NOMO-1 (cell line): ENCODE data around the gene ACAP3.
A peak's percentile ranks its signal among the peaks of the same experiment; 100 is the strongest.

Experiments used
- DNase-seq, 2 experiments: peaks; one replicate each; lab custom pipeline; 2025; ENCODE audit not compliant: unreplicated experiment in 2 of 2; lab: John Stamatoyannopoulos, UW

ACAP3 gene

DNA sequence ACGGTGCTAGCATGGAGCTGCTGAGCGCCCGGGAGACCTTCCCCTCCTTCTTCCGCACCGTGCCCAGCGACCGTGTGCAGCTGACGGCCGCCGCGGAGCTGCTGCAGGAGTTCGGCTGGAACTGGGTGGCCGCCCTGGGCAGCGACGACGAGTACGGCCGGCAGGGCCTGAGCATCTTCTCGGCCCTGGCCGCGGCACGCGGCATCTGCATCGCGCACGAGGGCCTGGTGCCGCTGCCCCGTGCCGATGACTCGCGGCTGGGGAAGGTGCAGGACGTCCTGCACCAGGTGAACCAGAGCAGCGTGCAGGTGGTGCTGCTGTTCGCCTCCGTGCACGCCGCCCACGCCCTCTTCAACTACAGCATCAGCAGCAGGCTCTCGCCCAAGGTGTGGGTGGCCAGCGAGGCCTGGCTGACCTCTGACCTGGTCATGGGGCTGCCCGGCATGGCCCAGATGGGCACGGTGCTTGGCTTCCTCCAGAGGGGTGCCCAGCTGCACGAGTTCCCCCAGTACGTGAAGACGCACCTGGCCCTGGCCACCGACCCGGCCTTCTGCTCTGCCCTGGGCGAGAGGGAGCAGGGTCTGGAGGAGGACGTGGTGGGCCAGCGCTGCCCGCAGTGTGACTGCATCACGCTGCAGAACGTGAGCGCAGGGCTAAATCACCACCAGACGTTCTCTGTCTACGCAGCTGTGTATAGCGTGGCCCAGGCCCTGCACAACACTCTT, 24.5 kb upstream of the ACAP3 start:
- DNase-seq, result no peak

DNA sequence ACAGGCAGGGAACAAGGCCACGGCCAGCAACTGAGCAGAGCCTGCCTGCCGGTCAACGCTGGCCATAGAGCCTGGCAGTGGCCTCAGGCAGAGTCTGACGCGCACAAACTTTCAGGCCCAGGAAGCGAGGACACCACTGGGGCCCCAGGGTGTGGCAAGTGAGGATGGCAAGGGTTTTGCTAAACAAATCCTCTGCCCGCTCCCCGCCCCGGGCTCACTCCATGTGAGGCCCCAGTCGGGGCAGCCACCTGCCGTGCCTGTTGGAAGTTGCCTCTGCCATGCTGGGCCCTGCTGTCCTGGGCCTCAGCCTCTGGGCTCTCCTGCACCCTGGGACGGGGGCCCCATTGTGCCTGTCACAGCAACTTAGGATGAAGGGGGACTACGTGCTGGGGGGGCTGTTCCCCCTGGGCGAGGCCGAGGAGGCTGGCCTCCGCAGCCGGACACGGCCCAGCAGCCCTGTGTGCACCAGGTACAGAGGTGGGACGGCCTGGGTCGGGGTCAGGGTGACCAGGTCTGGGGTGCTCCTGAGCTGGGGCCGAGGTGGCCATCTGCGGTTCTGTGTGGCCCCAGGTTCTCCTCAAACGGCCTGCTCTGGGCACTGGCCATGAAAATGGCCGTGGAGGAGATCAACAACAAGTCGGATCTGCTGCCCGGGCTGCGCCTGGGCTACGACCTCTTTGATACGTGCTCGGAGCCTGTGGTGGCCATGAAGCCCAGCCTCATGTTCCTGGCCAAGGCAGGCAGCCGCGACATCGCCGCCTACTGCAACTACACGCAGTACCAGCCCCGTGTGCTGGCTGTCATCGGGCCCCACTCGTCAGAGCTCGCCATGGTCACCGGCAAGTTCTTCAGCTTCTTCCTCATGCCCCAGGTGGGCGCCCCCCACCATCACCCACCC, 23.6 kb upstream of the ACAP3 start, which contains the start of gene TAS1R3:
TSS of gene TAS1R3 (plus strand) at position 213 of the 898 bp plus-strand sequence. CDS start at position 279, 66 bp downstream.
- no peak for DNase-seq

DNA sequence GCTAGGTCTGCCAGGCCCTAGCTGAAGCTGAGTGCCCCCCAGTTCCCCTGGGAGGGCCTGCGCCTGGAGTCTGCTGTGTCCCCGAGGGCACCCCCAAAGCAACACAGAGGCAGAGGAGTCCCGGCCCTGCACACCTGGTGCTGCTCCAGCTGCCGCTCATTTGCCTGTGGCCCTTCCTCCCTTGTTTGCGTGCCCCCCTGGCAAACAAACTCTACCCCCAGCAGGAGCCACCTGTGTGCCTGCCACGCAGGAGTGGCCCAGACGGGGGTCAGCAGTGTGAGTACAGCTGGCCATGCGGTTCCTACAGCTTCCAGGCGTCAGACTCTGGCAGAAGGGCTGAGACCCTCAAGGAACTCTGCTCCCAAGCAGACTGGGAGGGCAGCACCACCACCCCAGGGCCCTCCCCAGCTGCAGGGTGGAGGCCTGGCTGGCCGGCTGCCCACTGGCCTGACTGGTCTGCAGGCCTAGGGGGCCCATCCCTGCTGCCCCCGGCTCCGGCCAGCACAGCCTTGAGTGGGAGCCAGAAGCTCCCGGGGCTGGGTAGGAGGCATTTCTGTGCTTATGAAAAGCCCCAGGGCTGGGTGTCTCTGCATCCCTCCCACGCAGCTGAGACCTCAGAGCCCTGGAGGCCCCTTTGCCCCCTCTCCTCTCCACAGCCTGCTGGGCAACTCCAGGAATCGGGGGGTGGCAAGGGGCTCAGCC, 22.8 kb upstream of the ACAP3 start:
- no peak for DNase-seq

GRCh38 chr1:1329304-1330210, 21.8 kb upstream of the ACAP3 start:
- no peak for DNase-seq

- DNase-seq, result no peak
These were observed 20.5 kb upstream of the ACAP3 start for GRCh38 chr1:1328254-1328653.

GRCh38 chr1:1327291-1327690, 19.6 kb upstream of the ACAP3 start:
- DNase-seq, result no peak

DNA sequence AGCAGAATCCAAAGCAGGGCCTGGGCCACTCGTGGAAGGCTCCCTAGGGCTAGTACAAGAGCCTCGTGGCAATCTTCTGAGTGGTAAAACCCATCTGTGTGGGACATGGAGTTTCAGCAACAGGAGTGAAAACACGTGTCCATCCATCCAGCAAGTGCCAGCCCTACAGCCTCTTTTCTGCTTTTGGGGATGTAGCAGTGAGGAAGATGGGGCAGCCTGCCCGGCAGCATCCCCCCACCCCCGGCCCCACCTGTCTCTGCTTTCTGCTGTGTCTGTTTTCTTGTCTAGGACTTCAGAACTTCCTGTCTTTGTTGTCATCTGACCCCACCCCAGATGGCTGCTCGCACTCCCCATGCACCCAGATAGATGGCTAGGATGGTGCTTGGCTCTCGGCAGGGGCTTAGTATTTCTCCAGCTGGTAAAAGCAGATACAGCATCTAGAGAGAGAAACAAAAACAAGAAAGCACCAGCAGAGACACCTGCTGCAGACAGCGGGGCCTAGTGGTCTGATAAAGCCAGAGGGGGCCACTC, 18.4 kb upstream of the ACAP3 start:
- DNase-seq, result no peak

GRCh38 chr1:1325288-1326074, 17.8 kb upstream of the ACAP3 start:
- peak in 1 of 2 experiments; percentile 14 for DNase-seq

DNA sequence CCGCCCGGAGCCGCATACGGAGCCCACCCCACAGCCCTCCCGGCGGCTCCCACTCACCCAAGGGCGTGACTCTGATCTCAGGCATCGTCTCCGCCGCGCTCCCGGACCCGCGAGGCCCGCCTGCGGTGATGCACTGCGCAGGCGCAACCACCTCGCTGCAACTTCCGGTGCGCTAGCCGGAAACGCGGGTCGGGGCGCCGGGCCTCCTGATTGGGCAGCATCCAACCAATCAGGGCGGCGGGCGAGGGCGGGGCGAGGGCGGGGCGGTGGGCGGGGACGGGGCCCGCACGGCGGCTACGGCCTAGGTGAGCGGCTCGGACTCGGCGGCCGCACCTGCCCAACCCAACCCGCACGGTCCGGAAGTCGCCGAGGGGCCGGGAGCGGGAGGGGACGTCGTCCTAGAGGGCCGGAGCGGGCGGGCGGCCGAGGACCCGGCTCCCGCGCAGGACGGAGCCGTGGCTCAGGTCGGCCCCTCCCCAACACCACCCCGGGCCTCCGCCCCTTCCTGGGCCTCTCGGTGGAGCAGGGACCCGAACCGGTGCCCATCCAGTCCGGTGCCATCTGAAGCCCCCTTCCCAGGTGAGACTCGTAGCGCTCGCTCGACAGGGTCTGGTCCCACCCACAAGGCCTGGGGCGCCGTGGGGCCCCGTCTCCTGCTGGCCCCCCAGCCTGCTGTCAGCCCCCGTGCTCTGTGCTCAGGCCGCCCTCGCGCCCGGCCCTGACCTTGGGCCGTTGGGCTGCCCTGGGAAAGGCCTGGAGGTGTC, 17.0 kb upstream of the ACAP3 start, which contains the start of the genes CPTP and INTS11:
TSS of gene CPTP (plus strand) at position 279 of the 764 bp plus-strand sequence. CDS start 2,109 bp downstream, outside the sequence.
TSS of gene INTS11 (minus strand) at position 137 of the 764 bp plus-strand sequence. CDS start at position 85, 52 bp downstream.
- peak; percentile 84 to 93 for DNase-seq

- no peak for DNase-seq
These were observed 16.4 kb upstream of the ACAP3 start for GRCh38 chr1:1324084-1324523.

DNA sequence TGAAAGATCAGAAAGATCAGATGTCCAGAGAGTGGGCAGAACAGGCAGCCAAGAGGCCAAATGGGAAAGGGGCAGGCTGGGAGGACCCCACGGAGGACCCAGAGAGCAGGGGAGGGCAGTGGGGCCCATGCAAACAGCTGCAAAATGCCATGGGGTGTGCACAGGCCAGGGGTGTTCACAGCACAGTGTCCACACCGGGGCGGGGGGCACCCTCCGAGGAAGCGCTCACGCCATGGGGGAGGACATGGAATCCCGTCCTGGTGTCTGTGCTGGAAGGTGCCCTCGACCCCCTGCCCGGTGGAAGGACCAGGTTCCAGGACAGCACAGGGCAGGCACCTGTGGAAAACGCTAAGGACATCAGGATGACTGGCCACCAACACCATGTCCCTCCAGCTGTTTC, 15.2 kb upstream of the ACAP3 start:
- DNase-seq, result no peak

- no peak for DNase-seq
These were observed 14.7 kb upstream of the ACAP3 start for GRCh38 chr1:1322418-1322817.

GRCh38 chr1:1321477-1321876, 13.7 kb upstream of the ACAP3 start:
- no peak for DNase-seq

GRCh38 chr1:1320666-1321448, 13.1 kb upstream of the ACAP3 start:
- DNase-seq, result no peak

DNA sequence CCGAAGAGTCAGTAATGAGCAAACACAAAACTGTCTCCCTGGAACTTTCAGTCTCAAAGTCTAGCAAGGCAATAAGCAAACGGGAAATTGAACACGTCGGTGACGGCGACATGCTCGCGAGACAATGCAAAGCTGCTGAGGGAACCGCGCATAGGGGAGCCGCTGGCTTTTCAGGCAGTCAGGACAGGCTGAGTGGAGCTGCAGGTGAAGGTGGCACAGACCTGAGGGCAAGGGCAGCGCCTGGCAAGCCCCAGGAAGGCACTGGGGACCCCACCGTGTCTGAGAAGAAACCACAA, 11.9 kb upstream of the ACAP3 start:
- DNase-seq, result no peak

GRCh38 chr1:1318777-1319645, 11.3 kb upstream of the ACAP3 start:
- no peak for DNase-seq
